ENCODE measurements around the gene TRDMT1.

The TRDMT1 gene

GRCh38 chr10:17157024-17157423 lies 44.4 kb downstream of the TRDMT1 start:
- no peak for DNase-seq
- H4K12ac ChIP-seq (ENCODE audit: low read depth, low read length): no peak overlapping the region
- H3K79me2 ChIP-seq (ENCODE audit: control insufficient read depth, insufficient read depth, low read length, poor library complexity): no peaks in the 10 kb centered on the region
- H3K4ac ChIP-seq (ENCODE audit: low read depth, low read length): no peak overlapping the region
- H3K79me1 ChIP-seq (ENCODE audit: low read length): no peaks in the 10 kb centered on the region
- H3K36me3 ChIP-seq (ENCODE audit: control insufficient read depth in 1 of 2, insufficient read depth in 2 of 2, low read length in 2 of 2): no peaks in the 10 kb centered on the region
- no peaks in the 10 kb centered on the region for H3K4me1 ChIP-seq (ENCODE audit: control insufficient read depth in 1 of 2, insufficient read depth in 2 of 2, low read length in 2 of 2)
- H3K23ac ChIP-seq (ENCODE audit: low read length): no peak overlapping the region
- H2BK120ac ChIP-seq (ENCODE audit: insufficient read depth, low read length, poor library complexity): no peak overlapping the region
- H2AK5ac ChIP-seq (ENCODE audit: low read length): no peak overlapping the region
- H3K4me2 ChIP-seq (ENCODE audit: low read length): no peak overlapping the region
- H3K9ac ChIP-seq (ENCODE audit: low read length): no peak overlapping the region
- no peak overlapping the region for H3K18ac ChIP-seq (ENCODE audit: low read length)
- H3K27me3 ChIP-seq (ENCODE audit: insufficient read depth, low read length): no peaks in the 10 kb centered on the region
- no peak overlapping the region for H4K91ac ChIP-seq (ENCODE audit: low read depth, low read length)
- WGBS (ENCODE audit: extremely low coverage, insufficient coverage, insufficient read length): no CpG with 5 or more reads among the region's 2 CpGs
- no peaks in the 10 kb centered on the region for H3K9me3 ChIP-seq (ENCODE audit: insufficient read depth, low read depth, low read length)
- H4K8ac ChIP-seq (ENCODE audit: low read depth, low read length): no peak overlapping the region
- no peak overlapping the region for H2AFZ ChIP-seq (ENCODE audit: insufficient read depth, low read length, poor library complexity)
- H3K27ac ChIP-seq (ENCODE audit: low read depth, low read length): no peak overlapping the region
- H2BK5ac ChIP-seq (ENCODE audit: low read depth, low read length, poor library complexity): no peak overlapping the region
- H2BK12ac ChIP-seq (ENCODE audit: low read length): no peak overlapping the region
- H3K14ac ChIP-seq (ENCODE audit: low read length): no peak overlapping the region
- H3K4me3 ChIP-seq (ENCODE audit: low read depth, low read length): no peak overlapping the region

GRCh38 chr10:17155826-17156225 lies 45.6 kb downstream of the TRDMT1 start:
- no peak overlapping the region for H3K4me3 ChIP-seq (ENCODE audit: low read depth, low read length)
- H2BK120ac ChIP-seq (ENCODE audit: insufficient read depth, low read length, poor library complexity): no peak overlapping the region
- no peak overlapping the region for H4K8ac ChIP-seq (ENCODE audit: low read depth, low read length)
- H3K14ac ChIP-seq (ENCODE audit: low read length): no peak overlapping the region
- H3K79me1 ChIP-seq (ENCODE audit: low read length): no peaks in the 10 kb centered on the region
- no peak for DNase-seq
- H3K23ac ChIP-seq (ENCODE audit: low read length): no peak overlapping the region
- no peak overlapping the region for H3K18ac ChIP-seq (ENCODE audit: low read length)
- no peaks in the 10 kb centered on the region for H3K36me3 ChIP-seq (ENCODE audit: control insufficient read depth in 1 of 2, insufficient read depth in 2 of 2, low read length in 2 of 2)
- H2BK5ac ChIP-seq (ENCODE audit: low read depth, low read length, poor library complexity): no peak overlapping the region
- H4K91ac ChIP-seq (ENCODE audit: low read depth, low read length): no peak overlapping the region
- no peak overlapping the region for H2BK12ac ChIP-seq (ENCODE audit: low read length)
- H4K12ac ChIP-seq (ENCODE audit: low read depth, low read length): no peak overlapping the region
- H2AK5ac ChIP-seq (ENCODE audit: low read length): no peak overlapping the region
- no peaks in the 10 kb centered on the region for H3K79me2 ChIP-seq (ENCODE audit: control insufficient read depth, insufficient read depth, low read length, poor library complexity)
- H3K9me3 ChIP-seq (ENCODE audit: insufficient read depth, low read depth, low read length): no peaks in the 10 kb centered on the region
- H3K27me3 ChIP-seq (ENCODE audit: insufficient read depth, low read length): no peaks in the 10 kb centered on the region
- peaks cover 0 to 2% of the 10 kb centered on the region in 2 experiments for H3K4me1 ChIP-seq (ENCODE audit: control insufficient read depth in 1 of 2, insufficient read depth in 2 of 2, low read length in 2 of 2)
- no peak overlapping the region for H3K9ac ChIP-seq (ENCODE audit: low read length)
- no peak overlapping the region for H3K4ac ChIP-seq (ENCODE audit: low read depth, low read length)
- H2AFZ ChIP-seq (ENCODE audit: insufficient read depth, low read length, poor library complexity): no peak overlapping the region
- no peak overlapping the region for H3K4me2 ChIP-seq (ENCODE audit: low read length)
- H3K27ac ChIP-seq (ENCODE audit: low read depth, low read length): no peak overlapping the region

- Histone ChIP-seq H3K27ac (ENCODE audit: low read depth, low read length) (no peak overlapping the region), H3K4ac (ENCODE audit: low read depth, low read length) (no peak overlapping the region), H3K4me3 (ENCODE audit: low read depth, low read length) (no peak overlapping the region), H3K27me3 (ENCODE audit: insufficient read depth, low read length) (no peaks in the 10 kb centered on the region), H3K14ac (ENCODE audit: low read length) (no peak overlapping the region), H3K79me2 (ENCODE audit: control insufficient read depth, insufficient read depth, low read length, poor library complexity) (no peaks in the 10 kb centered on the region), H4K91ac (ENCODE audit: low read depth, low read length) (no peak overlapping the region), H3K4me2 (ENCODE audit: low read length) (no peak overlapping the region), H4K12ac (ENCODE audit: low read depth, low read length) (no peak overlapping the region), H3K23ac (ENCODE audit: low read length) (no peak overlapping the region), H2AFZ (ENCODE audit: insufficient read depth, low read length, poor library complexity) (no peak overlapping the region), H3K4me1 (ENCODE audit: control insufficient read depth in 1 of 2, insufficient read depth in 2 of 2, low read length in 2 of 2) (peaks cover 0 to 2% of the 10 kb centered on the region in 2 experiments), H3K18ac (ENCODE audit: low read length) (no peak overlapping the region), H3K36me3 (ENCODE audit: control insufficient read depth in 1 of 2, insufficient read depth in 2 of 2, low read length in 2 of 2) (no peaks in the 10 kb centered on the region), H2BK5ac (ENCODE audit: low read depth, low read length, poor library complexity) (no peak overlapping the region), H2BK120ac (ENCODE audit: insufficient read depth, low read length, poor library complexity) (no peak overlapping the region), H2BK12ac (ENCODE audit: low read length) (no peak overlapping the region), H3K9ac (ENCODE audit: low read length) (no peak overlapping the region), H3K9me3 (ENCODE audit: insufficient read depth, low read depth, low read length) (no peaks in the 10 kb centered on the region), H4K8ac (ENCODE audit: low read depth, low read length) (no peak overlapping the region), H3K79me1 (ENCODE audit: low read length) (no peaks in the 10 kb centered on the region), H2AK5ac (ENCODE audit: low read length) (no peak overlapping the region)
- DNase-seq: no peak
Observed at GRCh38 chr10:17154116-17154515, 47.4 kb downstream of the TRDMT1 start.

- Histone ChIP-seq H4K91ac (ENCODE audit: low read depth, low read length) (no peak overlapping the region), H3K9ac (ENCODE audit: low read length) (no peak overlapping the region), H2BK12ac (ENCODE audit: low read length) (no peak overlapping the region), H2BK120ac (ENCODE audit: insufficient read depth, low read length, poor library complexity) (no peak overlapping the region), H2AK5ac (ENCODE audit: low read length) (no peak overlapping the region), H3K23ac (ENCODE audit: low read length) (no peak overlapping the region), H3K79me1 (ENCODE audit: low read length) (no peaks in the 10 kb centered on the region), H3K4ac (ENCODE audit: low read depth, low read length) (no peak overlapping the region), H3K27ac (ENCODE audit: low read depth, low read length) (no peak overlapping the region), H4K8ac (ENCODE audit: low read depth, low read length) (no peak overlapping the region), H3K9me3 (ENCODE audit: insufficient read depth, low read depth, low read length) (no peaks in the 10 kb centered on the region), H3K4me2 (ENCODE audit: low read length) (no peak overlapping the region), H3K4me1 (ENCODE audit: control insufficient read depth in 1 of 2, insufficient read depth in 2 of 2, low read length in 2 of 2) (peaks cover 0 to 2% of the 10 kb centered on the region in 2 experiments), H2AFZ (ENCODE audit: insufficient read depth, low read length, poor library complexity) (no peak overlapping the region), H3K14ac (ENCODE audit: low read length) (no peak overlapping the region), H3K18ac (ENCODE audit: low read length) (no peak overlapping the region), H3K27me3 (ENCODE audit: insufficient read depth, low read length) (no peaks in the 10 kb centered on the region), H3K4me3 (ENCODE audit: low read depth, low read length) (no peak overlapping the region), H4K12ac (ENCODE audit: low read depth, low read length) (no peak overlapping the region), H3K79me2 (ENCODE audit: control insufficient read depth, insufficient read depth, low read length, poor library complexity) (no peaks in the 10 kb centered on the region), H3K36me3 (ENCODE audit: control insufficient read depth in 1 of 2, insufficient read depth in 2 of 2, low read length in 2 of 2) (no peaks in the 10 kb centered on the region), H2BK5ac (ENCODE audit: low read depth, low read length, poor library complexity) (no peak overlapping the region)
- no peak for DNase-seq
- no CpG with 5 or more reads among the region's 5 CpGs for WGBS (ENCODE audit: extremely low coverage, insufficient coverage, insufficient read length)
Observed at GRCh38 chr10:17153321-17153720, 48.2 kb downstream of the TRDMT1 start.

- Histone ChIP-seq H3K27ac (ENCODE audit: low read depth, low read length) (no peak overlapping the region), H2AFZ (ENCODE audit: insufficient read depth, low read length, poor library complexity) (no peak overlapping the region), H4K12ac (ENCODE audit: low read depth, low read length) (no peak overlapping the region), H3K79me1 (ENCODE audit: low read length) (no peaks in the 10 kb centered on the region), H3K4me1 (ENCODE audit: control insufficient read depth in 1 of 2, insufficient read depth in 2 of 2, low read length in 2 of 2) (peaks cover 0 to 2% of the 10 kb centered on the region in 2 experiments), H3K4me2 (ENCODE audit: low read length) (no peak overlapping the region), H3K36me3 (ENCODE audit: control insufficient read depth in 1 of 2, insufficient read depth in 2 of 2, low read length in 2 of 2) (no peaks in the 10 kb centered on the region), H2BK5ac (ENCODE audit: low read depth, low read length, poor library complexity) (no peak overlapping the region), H3K4ac (ENCODE audit: low read depth, low read length) (no peak overlapping the region), H3K14ac (ENCODE audit: low read length) (no peak overlapping the region), H2AK5ac (ENCODE audit: low read length) (no peak overlapping the region), H3K18ac (ENCODE audit: low read length) (no peak overlapping the region), H2BK12ac (ENCODE audit: low read length) (no peak overlapping the region), H4K91ac (ENCODE audit: low read depth, low read length) (no peak overlapping the region), H3K23ac (ENCODE audit: low read length) (no peak overlapping the region), H2BK120ac (ENCODE audit: insufficient read depth, low read length, poor library complexity) (no peak overlapping the region), H3K4me3 (ENCODE audit: low read depth, low read length) (no peak overlapping the region), H4K8ac (ENCODE audit: low read depth, low read length) (no peak overlapping the region), H3K27me3 (ENCODE audit: insufficient read depth, low read length) (no peaks in the 10 kb centered on the region), H3K9me3 (ENCODE audit: insufficient read depth, low read depth, low read length) (no peaks in the 10 kb centered on the region), H3K79me2 (ENCODE audit: control insufficient read depth, insufficient read depth, low read length, poor library complexity) (no peaks in the 10 kb centered on the region), H3K9ac (ENCODE audit: low read length) (no peak overlapping the region)
- no peak for DNase-seq
- no CpG with 5 or more reads among the region's 1 CpG for WGBS (ENCODE audit: extremely low coverage, insufficient coverage, insufficient read length)
Observed at GRCh38 chr10:17151716-17152115, 49.8 kb downstream of the TRDMT1 start.

Measured in trophoblast cell (in vitro differentiated cells and primary cell).